ENCODE measurements around the gene LENG8.

Gene LENG8

GRCh38 chr19:54448774-54449700 lies at the start of gene LENG8:
Gene LENG8, plus strand, starts transcription at chr19:54449199. Its CDS starts 2,146 bp downstream, at chr19:54451345.
- DNase-seq (ENCODE audit: low read depth, low spot score) = peak; percentile 97

DNA sequence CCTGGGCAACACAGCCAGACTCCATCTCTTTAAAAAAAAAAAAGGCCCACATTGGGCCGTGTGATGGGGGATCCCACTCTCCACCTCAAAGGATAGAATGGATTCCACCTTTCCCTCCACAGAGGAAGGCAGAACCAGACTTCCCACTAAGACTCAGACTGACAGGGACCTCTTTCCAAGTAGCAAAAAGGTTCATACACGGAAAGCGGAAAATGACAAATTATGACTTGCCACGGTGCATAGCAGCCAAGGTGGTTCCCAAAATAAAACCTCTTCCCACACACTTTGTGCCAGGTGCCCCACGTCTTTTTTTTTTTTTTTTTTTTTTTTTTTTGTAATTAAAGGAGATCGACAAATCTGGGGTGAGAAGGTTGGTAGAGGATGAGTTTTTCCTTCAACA lies 48.1 kb upstream of the LENG8 start:
- DNase-seq (ENCODE audit: low read depth, low spot score) = no peak

- no peak for DNase-seq (ENCODE audit: low read depth, low spot score)
Measured at GRCh38 chr19:54403054-54403453, 45.9 kb upstream of the LENG8 start.

DNA sequence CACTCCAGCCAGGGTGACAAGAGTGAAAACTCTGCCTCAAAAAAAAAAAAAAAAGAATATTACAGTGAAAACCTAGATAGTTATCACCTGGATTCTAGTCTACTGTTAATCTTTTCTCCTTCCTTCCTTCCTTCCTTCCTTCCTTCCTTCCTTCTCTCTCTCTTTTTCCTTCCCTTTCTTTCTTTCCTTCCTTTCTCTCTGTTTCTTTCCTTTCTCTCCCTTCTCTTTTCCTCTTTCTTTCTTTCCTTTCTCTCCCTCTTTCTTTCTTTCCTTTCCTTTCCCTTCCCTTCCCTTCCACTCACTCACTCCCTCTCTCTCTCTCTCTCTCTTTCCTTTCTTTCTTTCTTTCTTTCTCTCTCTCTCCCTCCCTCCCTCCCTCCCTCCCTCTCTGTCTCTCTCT lies 43.4 kb upstream of the LENG8 start:
- no peak for DNase-seq (ENCODE audit: low read depth, low spot score)

DNA sequence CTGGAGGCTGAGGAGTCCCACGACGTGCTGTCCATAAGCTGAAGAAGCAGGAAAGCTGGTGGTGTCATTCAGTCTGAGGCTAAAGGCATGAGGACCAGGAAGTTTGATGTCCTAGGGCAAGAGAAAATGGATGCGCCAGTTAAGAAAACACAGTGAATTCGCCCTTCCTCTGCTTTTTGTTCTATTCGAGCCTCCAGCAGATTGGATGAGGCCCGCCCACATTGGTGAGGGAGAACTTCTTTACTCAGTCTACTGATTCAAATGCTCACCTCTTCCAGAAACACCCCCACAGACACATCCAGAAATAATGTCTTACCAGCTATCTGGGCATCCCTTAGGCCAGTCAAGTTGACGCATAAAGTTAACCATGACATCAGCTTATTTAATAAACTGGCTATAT lies 41.2 kb upstream of the LENG8 start:
- no peak for DNase-seq (ENCODE audit: low read depth, low spot score)

DNA sequence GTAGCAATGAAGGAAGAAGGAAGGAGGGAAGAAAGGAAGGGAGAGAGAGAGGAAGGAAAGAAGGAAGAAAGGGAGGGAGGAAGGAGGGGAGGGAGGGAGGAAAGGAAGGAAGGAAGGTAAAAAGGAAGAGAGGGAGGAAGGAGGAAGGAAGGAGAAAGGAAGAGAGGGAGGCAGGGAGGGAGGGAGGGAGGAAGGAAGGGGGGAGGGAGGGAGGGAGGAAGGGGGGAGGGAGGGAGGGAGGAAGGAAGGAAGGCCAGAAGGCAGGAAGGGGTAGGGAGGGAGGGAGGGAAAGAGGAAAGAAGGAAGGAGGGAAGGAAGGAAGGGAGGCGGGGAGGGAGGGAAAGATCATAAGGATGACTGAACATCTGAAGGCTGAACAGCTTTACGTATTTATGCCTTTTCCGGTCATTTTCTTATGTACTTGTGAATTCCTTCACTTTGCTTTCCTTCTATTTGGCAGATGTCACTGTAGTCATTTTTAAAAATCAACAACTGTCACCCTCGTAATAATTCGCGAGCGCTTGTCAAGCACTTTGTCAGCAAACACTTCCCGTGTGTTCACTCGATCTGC lies 40.5 kb upstream of the LENG8 start:
- no peak for DNase-seq (ENCODE audit: low read depth, low spot score)

- DNase-seq (ENCODE audit: low read depth, low spot score) = no peak
Measured at GRCh38 chr19:54411033-54411432, 38.0 kb upstream of the LENG8 start.

DNA sequence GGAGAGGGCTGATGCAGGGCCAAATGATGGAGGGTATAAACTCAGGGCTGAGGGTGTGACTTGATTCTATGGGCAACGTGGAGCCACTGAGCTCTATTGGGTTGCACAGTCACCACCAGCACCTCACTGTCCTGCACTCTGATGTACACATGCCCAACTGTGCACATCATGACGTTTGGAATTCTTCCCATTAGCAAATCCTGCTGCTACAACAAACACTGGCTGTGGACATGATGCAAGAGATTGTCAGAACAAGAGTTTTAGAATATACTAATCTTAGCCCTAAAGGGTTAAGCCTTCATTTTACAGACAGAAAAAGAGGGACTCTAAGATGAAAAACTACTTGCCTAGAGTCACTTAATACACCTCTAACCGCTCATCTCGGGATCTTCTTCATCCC lies 36.1 kb upstream of the LENG8 start:
- DNase-seq (ENCODE audit: low read depth, low spot score) = no peak

DNA sequence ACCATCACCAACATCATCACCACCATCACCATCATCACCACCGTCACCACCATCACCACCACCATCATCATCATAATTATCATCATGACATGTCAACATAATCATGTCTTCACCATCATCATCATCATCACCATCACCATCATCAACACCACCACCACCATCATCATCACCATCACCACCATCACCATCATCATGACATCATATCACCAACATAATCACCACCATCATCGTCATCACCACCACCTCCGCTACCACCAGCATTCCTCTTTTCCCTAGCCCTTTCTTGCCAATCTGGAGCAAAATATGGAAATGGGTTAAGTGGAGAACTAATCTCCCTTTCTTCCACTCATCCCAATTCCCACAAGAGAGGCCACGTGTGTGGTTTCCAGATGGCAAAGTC lies 34.8 kb upstream of the LENG8 start:
- no peak for DNase-seq (ENCODE audit: low read depth, low spot score)

GRCh38 chr19:54415208-54415900 lies 33.6 kb upstream of the LENG8 start, which contains the start of gene TTYH1:
Gene TTYH1, plus strand, starts transcription at chr19:54415464. Its CDS starts 89 bp downstream, at chr19:54415553.
- DNase-seq (ENCODE audit: low read depth, low spot score) = no peak

DNA sequence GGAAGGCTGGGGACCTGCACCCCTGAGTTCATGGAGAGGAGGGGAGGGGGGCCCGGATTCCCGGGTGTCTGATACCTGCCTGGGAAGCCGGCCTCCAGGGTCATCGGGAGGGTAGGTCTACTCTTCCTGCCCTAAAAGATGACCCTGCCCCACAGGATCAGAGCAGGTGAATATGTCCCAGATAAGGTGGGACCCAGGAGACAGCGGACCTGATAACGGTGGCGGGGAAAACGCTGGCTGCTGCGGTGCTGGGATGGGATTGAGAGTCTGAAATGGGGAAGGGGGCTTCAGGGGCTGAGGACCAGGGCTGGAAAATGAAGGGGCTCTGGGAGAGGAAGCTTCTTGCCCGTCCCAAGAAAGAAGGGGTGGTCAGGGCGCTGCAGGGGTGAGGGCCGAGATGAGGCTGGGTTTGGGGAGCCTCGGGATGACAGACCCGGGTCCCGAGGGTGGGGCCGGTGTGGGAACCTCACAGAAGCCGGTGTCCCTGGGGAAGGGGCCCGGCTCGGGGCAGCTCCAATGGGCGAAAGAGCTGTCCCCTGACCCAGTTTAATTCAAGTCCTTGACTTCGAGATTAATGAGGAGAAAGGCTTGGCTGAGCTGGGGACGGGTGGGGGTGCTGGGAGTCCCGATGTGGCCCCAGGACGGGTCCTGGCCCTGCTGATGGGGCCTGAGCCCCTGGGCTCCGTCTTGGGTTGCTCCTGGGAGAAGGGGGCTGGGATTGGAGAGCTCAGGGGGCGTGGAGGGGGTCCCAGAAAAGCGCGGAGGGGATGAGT lies 32.9 kb upstream of the LENG8 start:
- no peak for DNase-seq (ENCODE audit: low read depth, low spot score)

DNA sequence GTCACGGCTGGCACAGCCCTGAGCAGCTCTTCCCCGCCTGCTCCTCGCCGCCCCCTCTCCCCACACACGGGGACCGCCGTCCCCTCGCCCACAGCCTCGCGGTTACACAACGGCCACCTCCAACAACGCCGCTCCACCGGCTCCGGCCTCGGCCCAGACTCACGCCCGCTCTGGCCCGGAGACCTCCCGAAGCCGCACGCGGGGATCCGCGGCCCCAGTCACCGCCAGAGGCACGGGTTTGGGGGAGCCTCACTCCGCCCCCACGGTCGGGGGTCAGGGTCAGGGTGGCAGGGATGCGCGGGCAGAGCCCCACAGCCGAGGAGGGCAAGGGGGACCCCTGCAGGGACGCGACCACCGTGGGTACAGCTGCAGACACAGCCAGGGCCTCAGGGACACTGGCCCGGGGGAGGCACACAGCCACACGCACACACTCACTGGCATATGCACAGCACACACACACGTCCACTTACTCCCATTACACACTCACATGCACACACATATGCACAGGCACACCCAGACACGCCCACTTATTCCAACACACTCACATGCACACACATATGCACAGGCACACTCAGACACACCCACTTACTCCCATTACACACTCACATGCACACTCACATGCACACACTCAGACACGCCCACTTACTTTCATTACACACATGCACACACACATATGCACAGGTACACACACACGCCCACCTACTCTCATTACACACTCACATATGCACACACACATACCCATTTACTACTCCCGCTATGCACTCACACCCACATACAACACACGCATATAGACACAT lies 32.1 kb upstream of the LENG8 start:
- DNase-seq (ENCODE audit: low read depth, low spot score) = no peak

GRCh38 chr19:54418030-54418929 lies 30.7 kb upstream of the LENG8 start:
- DNase-seq (ENCODE audit: low read depth, low spot score) = no peak

DNA sequence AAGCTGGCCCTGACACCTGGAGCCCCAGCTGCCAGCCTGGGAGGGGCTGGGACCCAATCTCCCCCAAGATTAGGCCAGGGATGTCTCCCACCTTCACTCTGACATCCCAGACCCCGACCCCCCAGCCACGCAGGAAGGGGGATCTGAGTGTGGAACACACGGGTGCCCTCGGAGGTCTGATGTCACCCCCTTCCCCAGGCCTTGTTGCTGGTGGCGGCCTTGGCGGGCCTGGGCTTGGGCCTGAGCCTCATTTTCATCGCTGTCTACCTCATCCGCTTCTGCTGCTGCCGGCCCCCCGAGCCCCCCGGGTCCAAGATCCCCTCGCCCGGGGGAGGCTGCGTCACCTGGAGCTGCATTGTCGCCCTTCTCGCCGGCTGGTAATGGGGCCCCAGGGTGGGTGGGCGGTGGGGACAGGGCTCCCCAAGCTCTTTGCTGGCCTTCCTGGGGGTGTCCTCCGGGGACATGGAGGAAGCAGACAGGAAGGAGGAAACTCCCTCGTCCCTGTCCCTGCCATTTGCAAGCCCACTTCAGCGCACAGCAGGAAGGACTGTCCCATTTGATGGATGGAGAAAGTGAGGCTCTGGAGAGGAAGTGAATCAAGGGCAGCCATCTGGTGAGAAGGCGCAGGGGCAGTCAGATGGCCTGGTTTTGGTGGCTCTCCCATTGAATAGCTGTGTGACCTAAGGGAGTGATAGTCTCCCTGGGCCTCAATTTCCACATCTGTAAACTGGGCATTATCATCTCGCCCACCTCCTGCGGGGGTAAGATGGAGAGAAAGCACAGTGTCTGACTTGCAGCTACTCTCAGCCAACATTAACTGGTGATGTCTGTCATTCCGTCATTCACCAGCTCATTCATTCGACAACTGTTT lies 29.8 kb upstream of the LENG8 start:
- no peak for DNase-seq (ENCODE audit: low read depth, low spot score)

DNA sequence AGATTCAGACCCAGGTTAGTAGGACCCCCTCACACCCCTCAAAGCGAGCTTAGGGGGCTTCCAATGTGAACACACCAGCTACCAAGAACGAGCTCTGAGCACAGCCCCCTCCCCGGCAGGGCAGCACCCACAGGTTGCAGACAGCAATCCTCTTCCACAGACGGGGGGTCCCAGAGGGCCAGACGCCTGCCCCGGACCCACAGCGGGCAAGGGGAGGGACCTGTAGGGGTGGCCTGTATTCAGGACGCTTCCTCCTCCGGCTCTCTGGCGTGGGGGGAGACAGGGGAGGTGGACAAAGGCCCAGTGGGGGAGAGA lies 29.0 kb upstream of the LENG8 start:
- DNase-seq (ENCODE audit: low read depth, low spot score) = no peak

- no peak for DNase-seq (ENCODE audit: low read depth, low spot score)
Measured at GRCh38 chr19:54420383-54421168, 28.4 kb upstream of the LENG8 start.

DNA sequence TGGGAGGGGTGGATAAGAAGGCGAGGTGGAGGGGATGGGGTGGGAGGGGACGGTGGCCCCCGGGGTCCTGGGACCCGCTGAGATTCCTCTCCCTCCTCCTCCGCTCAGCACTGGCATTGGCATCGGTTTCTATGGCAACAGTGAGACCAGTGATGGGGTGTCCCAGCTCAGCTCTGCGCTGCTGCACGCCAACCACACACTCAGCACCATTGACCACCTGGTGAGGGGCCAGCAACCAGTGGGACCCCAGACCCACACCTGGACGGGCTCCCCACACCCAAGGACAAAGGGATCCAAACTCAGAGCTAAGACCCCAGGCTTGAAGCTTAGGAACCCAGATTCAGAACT lies 27.9 kb upstream of the LENG8 start:
- DNase-seq (ENCODE audit: low read depth, low spot score) = no peak

GRCh38 chr19:54421521-54421920 lies 27.5 kb upstream of the LENG8 start:
- DNase-seq (ENCODE audit: low read depth, low spot score) = no peak

All from smooth muscle cell of the brain vasculature (primary cell).